HFF-Myc (cell line): Measurements from ENCODE around the gene SNTN.
A peak's percentile ranks its signal among the peaks of the same experiment; 100 is the strongest.

ENCODE experiments used
- DNase-seq: peaks from one replicate; pipeline ENCODE4 v3.0.0-alpha.2; 2011; ENCODE audit warnings: low read depth; ENCODE audit errors: extremely low read depth
- H3K4me3 ChIP-seq: replicated peaks from 2 replicates; pipeline ENCODE4 v1.5.1; 2011; ENCODE audit warnings: low read depth, mild to moderate bottlenecking, control low read depth, low read length
- CTCF ChIP-seq: IDR thresholded peaks from 2 replicates; pipeline ENCODE4 v1.5.1; 2012; ENCODE audit warnings: mild to moderate bottlenecking, low read depth, low read length, control low read depth; ENCODE audit errors: missing control alignments

The SNTN gene

GRCh38 chr3:63654211-63654610 is 1.7 kb downstream of the SNTN start:
- DNase-seq = no peak
- TF ChIP-seq CTCF = no peak
- no peak overlapping the region for H3K4me3 ChIP-seq

GRCh38 chr3:63654931-63655330 is 2.5 kb downstream of the SNTN start:
- no peak for DNase-seq
- no peak overlapping the region for H3K4me3 ChIP-seq
- TF ChIP-seq CTCF = no peak

GRCh38 chr3:63655519-63655918 is 3.0 kb downstream of the SNTN start:
- TF ChIP-seq CTCF = no peak
- no peak overlapping the region for H3K4me3 ChIP-seq
- DNase-seq = no peak

- no peak for DNase-seq
- no peak overlapping the region for H3K4me3 ChIP-seq
- TF ChIP-seq CTCF = no peak
Observed at GRCh38 chr3:63656786-63657185, 4.3 kb downstream of the SNTN start.

- DNase-seq = no peak
- peak; percentile 20 for TF ChIP-seq CTCF
- H3K4me3 ChIP-seq = no peak overlapping the region
Observed at GRCh38 chr3:63661242-63661641, 8.8 kb downstream of the SNTN start.

GRCh38 chr3:63662011-63662410 is 9.5 kb downstream of the SNTN start:
- no peak for DNase-seq
- no peak for TF ChIP-seq CTCF
- no peak overlapping the region for H3K4me3 ChIP-seq

- no peak for TF ChIP-seq CTCF
- no peak overlapping the region for H3K4me3 ChIP-seq
- no peak for DNase-seq
Observed at GRCh38 chr3:63662500-63662899, 10.0 kb downstream of the SNTN start.
